GM18861 (cell line): Measurements from ENCODE around the gene CHD6.

ENCODE experiments used
- ATAC-seq: cut with Tn5 transposase; IDR thresholded peaks from one replicate; pipeline ENCODE4 v1.9.1; 2021; ENCODE audit not compliant: unreplicated experiment

Gene CHD6

DNA sequence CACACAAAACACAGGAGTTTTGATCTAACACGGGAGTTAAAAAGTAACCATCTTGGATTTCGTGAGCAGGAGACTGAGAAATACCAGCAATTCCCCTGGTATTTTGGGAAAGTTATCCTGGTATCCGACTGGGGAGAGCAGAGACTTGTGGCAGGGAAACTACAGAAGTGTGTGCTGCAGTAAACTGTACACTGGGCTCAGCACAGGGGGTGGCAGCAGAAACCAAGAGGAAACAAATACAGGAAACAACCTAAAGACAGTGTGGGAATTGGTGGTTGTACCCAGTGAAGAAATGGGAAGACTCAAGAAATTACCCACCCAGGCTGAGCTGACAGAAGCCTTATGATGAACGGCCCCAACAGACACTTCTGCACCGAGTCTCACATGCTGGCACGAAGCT, 109.8 kb downstream of the CHD6 start:
- no peak for ATAC-seq

GRCh38 chr20:41507851-41508250, 110.3 kb downstream of the CHD6 start:
- no peak for ATAC-seq

DNA sequence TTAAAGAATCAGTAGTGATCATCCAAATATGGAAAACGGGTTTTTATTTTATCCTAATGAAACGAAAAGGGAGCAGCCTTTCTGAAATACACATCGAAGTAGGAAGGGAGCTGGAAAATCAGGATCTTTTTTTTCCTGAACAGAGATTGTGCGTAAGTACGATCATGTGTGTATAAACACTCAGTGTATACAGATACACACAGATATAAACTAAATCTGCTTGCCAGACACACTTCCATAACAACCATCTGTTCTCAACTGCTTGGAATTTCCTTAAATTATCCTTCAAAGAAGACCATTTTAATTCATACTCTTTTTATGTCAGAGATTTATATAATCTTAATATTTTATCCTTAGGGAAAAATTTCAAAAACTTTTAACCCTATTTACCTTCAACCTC, 110.7 kb downstream of the CHD6 start:
- no peak for ATAC-seq

- no peak for ATAC-seq
These were observed 111.8 kb downstream of the CHD6 start for GRCh38 chr20:41506192-41506915.

GRCh38 chr20:41505184-41505583, 113.0 kb downstream of the CHD6 start:
- no peak for ATAC-seq

- ATAC-seq: no peak
These were observed 116.8 kb downstream of the CHD6 start for GRCh38 chr20:41501376-41501775.

- no peak for ATAC-seq
These were observed 118.0 kb downstream of the CHD6 start for GRCh38 chr20:41499961-41500725.

- ATAC-seq: no peak
These were observed 119.1 kb downstream of the CHD6 start for GRCh38 chr20:41499064-41499463.

GRCh38 chr20:41497186-41497895, 120.8 kb downstream of the CHD6 start:
- no peak for ATAC-seq

DNA sequence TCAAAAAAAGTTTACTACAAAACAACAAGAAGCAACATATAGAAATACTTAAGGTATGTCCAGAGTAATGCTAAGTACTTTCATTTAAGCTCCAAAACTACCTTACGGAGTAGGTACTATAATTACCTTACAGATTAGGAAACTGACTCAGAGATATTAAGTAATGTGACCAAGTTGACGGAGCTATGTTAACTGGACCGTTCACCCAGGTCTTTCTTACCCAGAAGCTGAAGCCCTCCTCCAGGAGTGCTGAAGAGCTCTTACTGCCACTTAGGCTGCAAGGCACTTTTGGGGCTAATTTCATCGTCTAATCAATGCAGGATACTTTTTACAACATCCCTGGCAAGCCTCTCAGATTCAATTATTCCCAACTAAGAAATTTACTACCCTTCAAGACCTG, 123.7 kb downstream of the CHD6 start:
- no peak for ATAC-seq

- ATAC-seq: no peak
These were observed 134.6 kb downstream of the CHD6 start for GRCh38 chr20:41483553-41483930.

DNA sequence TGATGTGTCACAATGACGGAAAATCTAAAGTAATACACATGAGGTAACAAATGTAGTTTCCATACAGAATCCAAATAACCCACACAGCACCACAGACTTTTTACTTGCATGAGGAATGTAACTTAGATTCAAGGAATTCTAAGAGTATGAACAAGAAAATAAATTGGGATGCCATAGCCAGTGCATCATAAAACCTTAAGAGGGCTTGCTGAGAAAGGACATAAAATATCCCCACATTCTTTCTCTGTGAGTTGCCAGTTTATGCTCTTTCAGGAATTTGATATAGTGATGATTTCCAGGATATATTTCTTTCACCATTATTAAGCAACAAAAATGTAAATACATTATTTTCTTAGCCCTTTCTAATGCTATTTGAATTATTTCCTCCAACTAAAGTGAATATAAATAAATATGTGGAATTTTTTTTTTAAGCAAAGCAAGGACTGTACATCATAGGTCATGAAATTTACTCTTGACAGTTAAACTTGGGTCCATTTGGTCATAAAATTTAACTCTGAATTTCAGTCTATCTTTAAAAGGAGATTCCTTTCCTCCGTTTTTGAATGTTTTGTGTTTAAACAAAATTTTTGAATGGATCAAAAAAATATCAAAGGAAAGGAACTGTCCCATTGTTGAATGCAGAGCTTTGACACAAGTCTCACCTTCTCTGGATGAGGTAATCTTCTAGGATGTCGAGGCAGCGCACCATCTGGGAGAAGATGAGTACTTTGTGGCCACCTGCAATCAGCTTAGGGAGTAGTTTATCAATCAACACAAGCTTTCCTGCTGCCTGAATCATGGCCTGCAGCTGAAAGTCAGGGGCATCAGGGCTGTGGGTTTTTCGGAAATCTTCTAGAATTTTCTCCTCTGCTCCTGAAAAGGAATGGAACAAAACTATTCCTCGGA, 135.3 kb downstream of the CHD6 start:
- no peak for ATAC-seq

GRCh38 chr20:41480054-41480770, 138.0 kb downstream of the CHD6 start:
- no peak for ATAC-seq

DNA sequence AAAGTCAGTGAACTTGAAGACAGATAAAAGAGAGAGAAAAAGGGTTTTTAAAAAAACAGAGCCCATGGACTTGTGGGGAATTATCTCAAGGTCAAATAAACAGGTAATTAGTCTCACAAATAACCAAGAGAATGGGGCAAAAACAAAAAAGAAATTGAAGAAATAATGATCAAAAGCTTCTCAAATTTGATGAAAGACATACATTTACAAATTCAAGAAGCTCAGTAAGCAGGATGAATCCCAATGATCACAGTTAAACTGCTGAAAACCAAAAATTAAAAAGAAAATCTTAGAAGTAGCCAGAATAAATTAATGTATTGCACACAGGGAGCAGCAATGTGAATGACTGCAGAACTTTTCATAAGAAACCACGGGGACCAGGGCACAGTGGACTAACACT, 139.1 kb downstream of the CHD6 start:
- ATAC-seq: no peak

- ATAC-seq: no peak
These were observed 140.2 kb downstream of the CHD6 start for GRCh38 chr20:41478026-41478425.

DNA sequence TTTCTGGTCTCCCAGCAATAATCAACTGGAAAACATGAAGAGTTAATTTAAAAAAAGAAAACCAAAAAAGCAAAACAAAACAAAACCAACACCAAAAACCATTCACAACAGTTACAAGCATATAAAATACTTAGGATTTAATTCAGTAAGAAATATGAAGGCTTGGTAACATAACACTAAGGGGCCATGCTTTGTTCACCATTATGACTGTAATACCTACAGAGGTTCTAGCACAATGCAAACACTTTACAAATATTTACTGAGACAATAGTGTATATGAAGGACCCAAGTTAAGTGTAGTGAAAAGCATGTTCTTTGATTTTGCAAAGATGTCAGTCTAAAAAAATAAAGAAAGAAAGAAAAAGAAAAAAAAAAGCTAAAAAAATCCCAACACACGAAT, 141.7 kb downstream of the CHD6 start:
- no peak for ATAC-seq

DNA sequence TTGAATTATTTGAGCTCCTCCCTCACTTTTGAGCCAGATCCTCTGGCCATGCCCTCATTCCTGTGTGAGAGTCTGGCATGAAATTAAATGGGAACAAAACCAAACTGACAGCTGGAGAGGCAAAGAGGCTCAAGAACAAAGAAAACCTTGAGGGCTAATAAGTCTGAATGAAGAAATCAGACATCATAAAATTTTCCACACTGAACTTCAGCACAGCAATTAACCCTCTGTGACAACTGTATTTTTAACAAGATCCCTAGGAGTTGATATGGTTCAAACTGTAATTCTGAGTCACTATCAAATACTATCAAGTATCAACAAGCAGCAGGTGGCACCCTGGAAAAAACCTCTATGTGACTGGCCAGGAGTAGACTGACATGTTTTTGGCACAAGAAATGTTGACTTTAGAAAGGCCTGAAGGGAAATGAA, 142.2 kb downstream of the CHD6 start:
- ATAC-seq: no peak

- no peak for ATAC-seq
These were observed 142.7 kb downstream of the CHD6 start for GRCh38 chr20:41475503-41475902.

- ATAC-seq: no peak
These were observed 147.6 kb downstream of the CHD6 start for GRCh38 chr20:41470362-41471095.

DNA sequence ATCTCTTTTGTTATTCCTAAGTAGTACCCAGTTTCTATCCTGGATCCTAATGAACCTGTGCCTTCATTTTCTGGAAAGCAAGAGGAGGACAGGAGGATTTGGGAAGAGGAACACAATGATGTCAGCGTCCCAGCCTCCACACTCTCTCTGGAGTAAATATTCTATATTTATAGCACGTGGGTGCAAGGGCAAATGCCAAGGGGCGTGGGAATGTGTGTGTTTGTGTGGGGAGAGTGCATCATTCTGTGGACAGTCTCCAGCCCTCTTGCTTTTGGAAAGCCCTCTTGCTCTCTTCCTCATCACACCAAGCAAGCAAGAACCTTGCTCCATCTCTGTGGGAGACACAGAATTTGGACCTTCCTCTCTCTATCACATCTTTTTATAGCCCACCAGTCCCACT, 148.3 kb downstream of the CHD6 start:
- ATAC-seq: no peak
